C1 segment of cervical spinal cord (tissue), 14 donors: ENCODE results near the gene IRF8.

ENCODE experiments used
- DNase-seq, 14 donors: peaks; one replicate each; lab custom pipeline; 2025; lab: John Stamatoyannopoulos, UW

IRF8 gene

DNA sequence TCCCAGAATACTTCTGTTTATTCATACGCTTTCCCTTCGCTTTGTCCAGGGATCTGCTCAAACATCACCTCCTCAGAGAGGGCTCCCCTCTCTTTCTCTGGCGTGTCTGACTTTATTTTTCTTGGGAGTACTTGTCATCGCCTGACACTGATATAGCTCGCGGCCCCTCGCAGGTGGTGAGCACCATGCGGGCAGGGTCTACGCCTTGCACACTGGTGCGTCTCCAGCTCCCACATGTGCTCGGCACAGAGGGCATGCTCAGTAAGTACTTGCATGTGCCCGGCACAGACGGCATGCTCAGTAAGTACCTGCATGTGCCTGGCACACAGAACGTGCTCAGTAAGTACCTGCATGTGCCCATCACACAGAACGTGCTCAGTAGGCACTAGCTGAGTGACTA is 57.5 kb downstream of the IRF8 start:
- DNase-seq = no peak

DNA sequence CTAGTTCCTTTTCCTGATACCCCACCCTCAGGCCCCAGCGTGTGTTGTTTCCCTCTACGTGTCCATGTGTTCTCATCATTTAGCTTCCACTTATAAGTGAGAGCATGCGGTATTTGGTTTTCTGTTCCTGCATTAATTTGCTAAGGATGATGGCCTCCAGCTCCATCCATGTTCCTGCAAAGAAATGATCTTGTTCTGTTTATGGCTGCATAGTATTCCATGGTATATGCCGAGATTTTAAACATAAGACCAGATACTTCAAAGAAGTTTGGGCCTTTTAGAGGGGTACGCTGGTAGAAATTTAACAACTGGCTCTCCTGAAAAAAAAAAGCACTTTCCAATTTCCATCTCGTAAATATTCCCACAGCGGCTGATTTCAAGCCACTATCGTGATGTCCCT is 59.8 kb downstream of the IRF8 start:
- no peak for DNase-seq

DNA sequence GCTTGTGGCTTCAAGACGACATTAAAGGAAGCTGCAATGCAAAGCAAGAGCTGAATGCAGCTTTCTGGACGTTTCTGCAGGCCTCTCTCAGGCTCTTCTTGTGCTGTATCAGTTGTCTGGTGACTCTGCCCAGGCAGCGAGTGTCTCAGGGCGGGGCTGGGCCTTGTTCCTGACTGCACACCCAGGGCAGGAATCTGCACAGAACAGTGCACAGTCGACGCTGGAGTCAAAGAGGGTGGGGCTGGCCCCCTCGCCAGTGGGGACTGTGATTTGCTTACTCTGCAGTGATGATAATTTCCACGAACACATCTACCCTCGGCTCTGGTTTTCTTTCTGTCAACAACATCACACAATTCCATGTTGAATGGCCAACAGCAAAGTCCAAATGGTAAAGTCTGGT is 60.7 kb downstream of the IRF8 start:
- DNase-seq = no peak

DNA sequence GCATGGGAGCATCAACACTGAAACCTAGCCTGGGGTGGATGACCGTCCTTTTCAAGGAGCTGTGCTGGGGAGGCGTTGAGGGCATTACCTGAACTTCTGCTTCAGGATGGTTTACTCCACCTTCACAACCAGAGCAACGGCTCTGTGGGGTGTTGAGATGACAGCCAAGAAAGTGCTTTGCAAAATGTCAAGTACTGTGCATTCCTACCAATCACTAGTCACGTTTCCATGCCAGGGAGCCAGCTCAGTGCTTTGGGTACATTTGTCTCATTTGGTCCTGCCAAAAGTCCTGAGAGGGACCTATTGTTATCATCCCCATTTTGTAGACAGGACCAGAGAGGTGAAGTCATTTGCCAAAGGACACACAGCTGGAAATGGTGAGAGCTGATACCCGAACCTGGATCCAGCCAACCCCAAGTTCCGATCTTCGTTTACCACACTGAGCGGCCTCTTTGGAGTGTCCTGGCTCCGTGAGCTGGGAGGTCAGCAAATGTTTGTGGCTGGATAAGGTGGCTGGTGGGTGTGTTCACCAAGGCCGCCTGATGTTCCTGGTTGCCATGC is 61.6 kb downstream of the IRF8 start:
- no peak for DNase-seq

DNA sequence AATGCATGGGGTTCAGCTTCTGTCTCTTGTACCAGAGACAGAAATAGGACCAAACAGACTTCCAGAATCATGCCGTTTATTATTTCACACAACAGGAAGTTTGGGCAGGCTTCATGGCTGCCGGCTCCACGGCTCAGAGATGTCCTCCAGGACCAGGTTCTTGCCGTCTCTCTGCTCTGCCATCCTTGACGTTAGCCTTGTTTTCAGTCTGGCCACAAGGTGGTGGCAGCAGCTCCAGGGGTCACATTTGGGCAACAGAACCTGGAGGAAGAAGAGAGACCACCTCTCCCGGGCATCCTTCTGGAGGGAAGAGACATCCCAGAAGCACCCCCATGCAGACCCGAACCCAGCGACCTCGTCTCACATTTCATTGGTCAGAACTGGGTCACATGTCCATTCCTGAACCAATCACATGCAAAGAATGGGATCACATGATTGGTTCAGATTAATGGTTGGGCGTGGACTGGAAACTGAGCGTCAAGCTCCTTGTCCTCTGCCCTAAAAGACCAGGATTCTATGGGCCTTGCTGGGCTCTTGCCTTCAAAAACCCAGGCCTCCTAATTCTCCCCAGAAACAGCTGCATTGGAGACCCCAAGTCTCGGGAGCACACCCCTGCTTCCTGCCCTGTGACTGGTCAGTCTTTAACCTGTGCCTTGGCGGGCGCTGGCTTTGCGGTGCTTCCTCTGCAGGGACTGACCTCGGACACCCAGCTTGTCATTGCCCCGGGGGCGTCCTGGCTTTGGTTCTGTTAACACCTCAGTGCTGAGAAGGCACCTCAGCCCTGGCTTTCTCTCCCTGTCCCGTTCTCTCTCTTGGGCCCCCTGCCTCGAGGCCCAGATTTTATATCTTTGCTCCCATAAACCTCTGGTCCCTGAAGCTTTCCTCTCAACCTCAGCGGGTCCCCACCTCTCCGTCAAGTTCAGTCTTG is 63.3 kb downstream of the IRF8 start:
- no peak for DNase-seq

DNA sequence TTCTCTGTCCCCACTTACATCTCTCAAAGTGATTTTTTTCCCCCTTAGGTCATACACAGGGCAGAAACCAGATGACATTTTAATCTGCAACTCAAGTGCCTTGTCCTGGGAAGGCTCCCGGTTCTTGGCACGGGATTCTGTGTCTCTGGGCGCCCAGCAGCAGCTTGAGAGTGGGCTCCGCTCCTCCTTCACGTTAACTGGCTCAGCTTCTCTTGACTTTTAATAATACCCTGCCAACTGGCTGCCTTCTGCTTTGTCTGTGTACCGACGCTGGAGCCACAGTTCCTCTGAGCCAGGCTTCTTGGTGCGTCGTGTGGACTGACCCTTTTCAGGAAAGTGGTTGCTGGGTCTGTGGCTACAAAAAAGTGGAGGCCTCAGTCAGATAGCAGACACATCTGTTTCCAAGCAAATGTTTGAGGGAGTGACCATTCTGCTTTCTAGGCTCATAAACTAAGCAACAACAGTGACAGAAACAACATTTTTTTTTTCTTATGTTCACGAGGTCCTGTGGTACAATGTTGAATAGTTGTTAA is 64.9 kb downstream of the IRF8 start:
- DNase-seq = peak in 7 of 14 donors; percentile 2 to 69 (median 39)

DNA sequence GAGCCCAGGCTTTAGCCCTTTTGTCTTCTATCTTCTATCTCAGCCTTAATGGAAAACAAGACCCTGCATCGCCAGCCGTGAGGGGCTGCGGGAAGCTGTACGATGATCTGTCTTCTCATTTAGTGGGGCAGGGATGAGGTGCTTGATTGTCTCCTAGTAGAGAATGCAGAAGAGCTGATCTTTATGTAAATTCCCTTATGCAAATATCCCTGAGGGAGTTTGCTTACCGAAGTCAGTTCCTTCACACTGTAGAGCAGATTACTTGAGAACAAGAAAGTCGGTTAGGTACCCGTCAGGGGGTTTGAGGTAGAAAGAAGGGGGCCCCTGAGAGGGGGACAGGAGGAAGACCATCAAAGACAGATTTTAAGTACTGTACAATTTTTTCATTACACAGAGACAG is 66.2 kb downstream of the IRF8 start:
- no peak for DNase-seq

DNA sequence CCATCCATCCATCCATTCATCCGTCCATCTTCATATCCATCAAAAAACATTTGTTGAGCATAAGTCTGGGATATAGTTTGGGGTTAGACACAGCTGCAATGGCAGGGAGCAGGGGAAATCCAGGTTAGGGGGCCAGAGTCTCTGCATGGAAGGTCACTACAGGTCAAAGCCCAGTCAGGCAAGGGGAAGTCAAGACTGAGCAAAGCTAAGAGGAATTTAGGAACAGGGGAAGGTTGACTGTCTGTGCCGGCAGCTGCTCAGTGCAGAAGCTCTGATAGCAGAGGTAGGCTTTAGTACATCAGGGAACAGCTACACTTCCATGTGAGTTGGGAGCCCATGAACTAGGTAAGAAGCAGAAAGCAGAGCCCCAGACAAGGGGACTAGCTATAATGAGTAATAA is 68.1 kb downstream of the IRF8 start:
- no peak for DNase-seq

DNA sequence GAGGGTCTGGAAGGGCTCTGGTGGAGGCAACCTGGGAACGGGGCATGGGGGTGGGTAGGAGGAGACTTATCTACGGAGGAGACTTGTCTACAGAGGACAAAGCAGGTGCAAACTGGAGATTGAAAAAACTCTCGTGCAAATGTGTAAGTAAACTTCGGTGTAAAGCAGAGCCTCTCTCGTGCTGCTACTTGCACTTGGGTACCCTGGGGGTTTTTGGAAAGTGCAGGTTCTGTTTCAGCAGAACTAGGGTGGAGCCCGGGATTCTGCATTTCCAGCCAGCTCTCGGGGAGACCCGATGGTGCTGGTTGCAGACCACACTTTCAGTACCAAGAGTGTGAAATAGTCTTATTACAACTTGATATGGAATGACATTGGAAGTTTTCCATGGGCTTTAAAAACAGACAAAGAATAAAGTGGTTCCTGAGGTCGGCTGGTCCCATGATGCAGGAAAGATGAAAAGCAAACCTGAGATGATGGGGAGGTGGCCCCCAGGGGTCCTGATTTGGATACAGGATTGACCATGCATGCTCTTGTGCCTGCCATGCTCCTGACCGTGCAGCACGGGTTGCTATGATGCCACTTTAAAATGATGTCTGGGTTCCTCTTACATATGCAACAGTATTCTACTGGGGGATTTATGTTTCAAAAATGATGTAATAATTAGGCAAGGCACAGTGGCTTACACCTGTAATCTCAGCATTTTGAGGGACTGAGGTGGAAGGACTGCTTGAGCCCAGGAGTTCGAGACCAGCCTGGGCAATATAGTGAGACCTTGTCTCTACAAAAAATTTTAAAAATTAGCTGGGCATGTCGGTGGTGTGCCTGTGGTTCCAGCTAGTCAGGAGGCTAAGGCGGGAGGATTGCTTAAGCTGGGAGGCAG is 69.3 kb downstream of the IRF8 start:
- no peak for DNase-seq

DNA sequence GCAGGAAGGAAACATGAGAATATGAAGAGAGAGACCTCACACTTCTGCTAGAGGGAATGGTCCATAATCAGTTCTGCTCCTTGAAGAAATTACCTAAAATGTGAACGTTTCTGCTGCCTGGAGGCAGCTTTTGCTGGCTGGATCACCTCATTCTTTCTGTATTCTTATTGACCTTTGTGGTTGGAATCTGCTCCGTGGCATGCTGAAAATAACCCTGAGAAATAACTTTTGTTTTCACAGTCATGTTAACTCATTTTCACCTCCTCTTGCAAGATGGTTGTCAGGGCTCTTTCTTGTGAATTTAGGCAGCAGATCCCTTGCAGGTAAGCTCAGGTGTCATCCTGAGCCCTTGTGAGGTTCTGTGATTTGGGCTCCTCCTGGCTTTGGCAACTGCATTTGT is 70.2 kb downstream of the IRF8 start:
- no peak for DNase-seq

DNA sequence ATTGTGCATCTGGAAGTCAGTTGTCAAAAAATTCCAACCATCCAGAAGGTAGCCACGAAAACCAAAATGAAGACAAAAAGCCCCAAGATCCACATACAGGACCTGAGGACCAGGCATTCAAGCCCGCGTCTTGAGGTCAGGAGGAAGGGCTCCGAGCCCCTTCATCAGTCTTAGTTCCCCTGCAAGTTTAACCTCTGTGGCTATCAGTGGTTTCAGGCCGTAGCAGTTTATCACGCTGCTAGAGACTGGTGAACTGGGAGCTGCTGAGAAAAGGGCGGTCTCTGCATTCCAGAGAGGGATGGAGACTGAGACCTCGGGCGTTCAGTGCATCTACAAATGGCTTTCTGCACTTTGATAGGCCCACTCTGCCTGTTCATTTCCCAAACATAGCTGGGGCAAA is 70.6 kb downstream of the IRF8 start:
- DNase-seq = no peak

DNA sequence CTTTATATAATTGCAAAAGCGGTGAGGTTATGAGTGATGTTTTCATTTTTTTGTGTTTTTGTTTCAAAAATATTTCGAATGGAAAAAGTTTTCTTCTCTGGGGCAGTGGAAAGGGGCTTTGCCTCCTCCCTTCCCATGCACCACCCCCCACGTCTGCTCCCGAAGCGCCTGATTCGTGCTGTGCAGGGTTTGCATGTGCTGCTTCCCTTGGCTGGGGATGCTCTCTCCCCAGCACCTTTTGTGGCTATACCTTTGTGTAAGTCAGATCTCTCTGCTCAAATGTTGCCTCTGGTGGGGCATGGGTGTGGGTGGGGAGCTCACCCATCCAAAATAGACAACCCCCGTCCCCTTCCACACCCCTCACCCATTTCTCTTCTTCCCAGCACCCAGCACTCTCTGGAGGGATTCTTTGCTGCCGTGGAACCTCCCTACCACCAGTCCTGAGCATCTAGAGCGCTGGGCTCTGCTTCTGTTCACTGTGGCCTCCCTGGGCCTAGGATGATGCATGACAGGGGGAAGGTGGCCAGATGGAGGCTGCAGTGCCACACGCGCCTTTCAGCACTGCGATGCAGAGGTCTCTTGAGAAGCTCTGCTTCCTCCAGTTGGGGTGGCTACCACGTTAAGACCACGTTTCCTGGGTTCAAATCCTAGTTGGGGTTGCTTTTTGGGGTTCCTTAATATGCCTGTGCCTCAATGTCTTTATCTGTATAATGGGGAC is 71.2 kb downstream of the IRF8 start:
- DNase-seq = no peak

DNA sequence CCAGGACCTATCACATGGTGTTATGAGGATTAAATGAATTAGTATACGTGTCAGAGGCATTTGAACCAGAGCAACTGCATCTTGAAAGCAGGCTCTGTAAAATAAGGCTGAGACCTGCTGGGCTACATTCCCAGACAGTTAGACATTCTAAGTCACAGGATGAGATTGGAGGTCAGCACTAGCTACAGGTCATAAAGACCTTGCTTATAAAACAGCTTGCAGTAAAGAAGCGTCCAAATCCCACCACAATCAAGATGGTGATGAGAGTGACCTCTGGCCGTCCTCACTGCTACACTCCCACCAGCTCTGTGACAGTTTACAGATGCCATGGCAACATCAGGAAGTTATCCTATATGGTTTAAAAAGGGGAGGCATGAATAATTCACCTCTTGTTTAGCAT is 71.8 kb downstream of the IRF8 start:
- DNase-seq = no peak
